H4 (cell line): ENCODE data around the gene HSPA9. TPM values are rescaled to one million over a fixed set of nuclear protein-coding genes. Genes with fewer than 3 reads are reported as not detected.

Source experiments
- DNase-seq: peaks from one replicate; pipeline ENCODE4 v3.0.0-alpha.2; 2015; ENCODE audit warnings: low spot score
- total RNA-seq: library from RNA; depleted of rRNA; stranded (reverse); fragments of >200 nt; shearing (Covaris generic); gene quantifications from 2 replicates; pipeline ENCODE4 v1.2.3, GENCODE V29; 2014; rRNA removed

HSPA9 gene
- total RNA-seq, result 647 and 690 TPM in 2 replicates

DNA sequence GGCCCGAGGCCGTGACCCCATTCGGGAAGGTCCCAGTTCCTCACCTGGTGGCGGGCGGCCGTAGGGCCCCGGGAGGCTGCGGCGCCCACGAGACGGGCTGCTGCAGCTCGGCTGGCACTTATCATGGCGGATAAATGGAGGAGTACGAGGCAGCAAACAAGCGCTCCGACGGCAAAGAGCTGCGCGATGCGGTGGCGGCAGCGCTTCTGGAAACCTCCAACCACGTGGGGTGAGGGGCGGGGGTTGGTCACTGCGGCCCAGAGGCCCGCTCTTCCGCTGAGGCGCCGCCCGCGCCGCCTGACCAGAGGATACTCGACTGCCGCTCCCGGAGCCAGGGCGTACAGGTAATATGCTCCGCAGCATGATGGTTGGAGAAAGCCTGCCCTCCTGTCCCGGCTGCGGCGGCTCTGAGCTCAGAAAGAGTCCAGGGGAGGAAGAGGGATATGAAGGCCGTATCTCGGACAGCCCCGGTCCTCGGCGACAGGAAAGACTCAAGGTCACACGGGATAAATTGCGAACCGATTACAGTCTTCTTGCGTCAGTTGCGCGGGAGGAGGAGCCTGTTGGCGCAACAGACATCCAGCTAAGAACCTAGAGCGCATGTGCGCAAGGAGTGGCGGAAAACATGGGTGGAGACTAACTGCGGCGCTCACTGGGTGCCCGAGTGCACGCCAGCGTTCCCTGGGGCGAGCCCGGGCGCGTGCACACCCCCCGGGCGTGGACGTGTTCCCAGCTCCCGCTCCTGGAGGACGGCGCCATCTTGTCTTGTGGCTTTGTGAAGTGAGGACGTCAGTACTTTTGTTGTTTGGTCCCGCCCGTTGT is at the start of gene HSPA9:
Gene HSPA9 (minus strand): TSS at position 208 of the 822 bp plus-strand sequence. CDS start 83 bp downstream, at position 125.
- DNase-seq, result peak; percentile 100

DNA sequence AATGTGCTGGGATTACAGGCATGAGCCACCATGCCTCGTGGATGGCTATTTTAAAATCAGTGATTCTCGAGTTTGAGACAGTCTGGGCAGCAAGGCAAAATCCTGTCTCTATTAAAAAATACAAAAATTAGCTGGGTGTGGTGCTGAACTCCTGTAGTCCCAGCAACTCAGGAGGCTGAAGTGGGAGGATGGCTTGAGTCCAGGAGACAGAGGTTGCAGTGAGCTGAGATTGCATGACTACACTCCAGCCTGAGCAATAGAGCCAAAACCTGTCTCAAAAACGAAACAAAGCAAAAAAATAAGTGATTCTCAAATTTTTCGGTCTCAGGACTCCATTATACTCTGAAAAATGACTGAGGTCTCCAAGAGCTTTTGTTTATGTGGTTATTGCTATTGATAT is 47.9 kb upstream of the HSPA9 start:
- no peak for DNase-seq

DNA sequence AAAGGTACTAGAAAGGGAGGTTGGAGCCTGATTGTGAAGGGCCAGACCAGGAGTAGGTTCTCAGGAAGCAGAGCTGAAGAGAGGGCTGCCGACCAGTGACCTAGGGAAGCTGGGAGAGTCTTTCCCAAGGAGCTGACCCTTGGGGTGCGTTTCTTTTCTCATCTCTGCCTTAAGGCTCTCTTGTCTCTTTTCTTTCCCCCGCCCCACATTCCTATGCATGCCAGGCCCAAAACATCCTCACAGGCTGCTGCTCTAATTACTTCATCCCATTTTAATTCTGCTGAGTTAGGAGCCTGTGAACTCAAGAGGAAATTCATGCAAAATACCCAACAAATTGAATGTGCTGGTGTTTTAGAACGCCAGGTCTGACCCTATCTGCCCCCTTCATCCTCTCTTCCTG is 46.9 kb upstream of the HSPA9 start:
- DNase-seq, result no peak

DNA sequence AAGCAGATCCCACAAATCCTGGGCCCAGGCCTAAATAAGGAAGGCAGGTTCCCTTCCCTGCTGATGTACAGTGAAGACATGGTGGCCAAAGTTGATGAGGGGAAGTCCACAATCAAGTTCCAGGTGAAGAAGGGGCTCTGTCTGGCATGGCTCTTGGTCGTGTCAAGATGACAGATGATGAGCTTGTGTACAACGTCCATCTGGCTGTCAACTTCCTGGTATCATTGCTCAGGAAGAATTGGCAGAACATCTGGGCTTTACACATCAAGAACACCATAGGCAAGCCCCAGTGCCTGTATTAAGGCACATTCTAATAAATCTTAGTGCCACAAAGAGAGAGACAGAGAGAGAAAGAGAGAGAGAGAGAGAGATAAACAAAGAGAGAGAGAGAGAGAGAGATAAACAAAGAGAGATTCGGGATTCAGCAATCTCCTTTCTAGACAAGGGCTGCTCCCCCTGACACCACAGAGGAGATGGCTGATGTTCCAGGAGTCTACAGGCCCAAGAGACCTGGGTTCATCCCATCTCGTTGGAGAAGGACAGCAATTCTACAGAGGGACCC is 45.5 kb upstream of the HSPA9 start:
- no peak for DNase-seq

DNA sequence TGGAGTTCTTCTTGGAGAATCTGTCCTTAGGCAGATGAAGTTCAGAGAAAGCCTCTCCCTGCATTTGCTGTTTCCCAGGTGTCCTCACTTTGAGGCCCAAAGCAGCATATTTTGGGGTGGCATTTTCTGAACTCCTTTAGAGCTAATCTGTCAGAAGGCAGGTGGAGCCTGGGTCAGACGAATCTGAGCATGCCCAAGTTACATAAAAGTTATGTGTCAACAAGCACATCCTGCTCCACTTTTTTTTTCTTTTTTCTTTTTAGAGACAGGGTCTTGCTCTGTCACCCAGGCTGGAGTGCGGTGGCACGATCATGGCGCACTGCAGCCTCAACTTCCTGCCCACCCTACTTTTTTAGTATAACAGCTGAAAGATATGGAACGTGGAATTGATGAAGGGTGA is 41.3 kb upstream of the HSPA9 start:
- DNase-seq, result no peak

DNA sequence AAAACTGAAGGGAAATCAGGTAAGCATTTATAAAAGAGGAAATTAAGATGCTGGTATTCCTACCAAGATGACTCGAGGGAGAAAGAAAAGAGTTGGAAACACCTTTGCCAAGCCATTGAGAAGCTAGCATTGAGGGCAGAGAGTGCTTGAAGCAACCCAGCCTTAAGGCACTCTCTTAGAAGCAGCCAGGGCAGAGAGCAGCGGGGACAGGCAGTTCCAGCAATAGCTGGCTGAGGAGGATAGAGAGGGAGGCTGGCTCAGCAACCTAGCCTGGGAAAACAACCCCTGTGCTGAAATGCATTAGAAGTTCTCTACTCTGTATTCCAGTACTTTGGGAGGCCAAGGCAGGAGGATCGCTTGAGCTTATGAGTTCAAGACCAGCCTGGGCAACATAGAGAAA is 40.3 kb upstream of the HSPA9 start:
- no peak for DNase-seq

DNA sequence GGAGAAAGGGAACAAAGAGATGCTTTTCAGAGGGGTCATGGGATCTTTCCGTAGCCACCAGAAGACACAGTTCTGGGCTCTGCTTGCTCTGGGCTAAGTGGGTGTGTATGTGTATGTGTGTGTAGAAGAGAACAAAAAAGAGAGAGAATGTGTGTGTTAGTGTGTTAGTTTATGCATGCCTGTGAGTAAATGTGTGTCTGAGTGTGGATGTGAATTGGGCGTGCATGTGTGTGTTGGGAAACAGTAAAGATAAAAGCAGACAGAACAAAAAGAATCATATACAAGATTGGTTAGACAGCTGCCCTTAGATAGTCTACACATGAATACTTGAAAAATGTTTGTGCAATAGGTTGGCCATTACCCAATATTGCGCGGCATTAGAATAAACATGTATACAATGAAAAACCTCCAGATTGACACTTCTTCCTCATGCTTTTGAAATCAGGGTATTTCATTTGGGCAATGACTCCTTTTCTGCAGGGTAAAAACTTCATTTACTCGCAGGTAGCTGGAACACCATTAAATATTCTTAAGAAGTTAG is 36.5 kb upstream of the HSPA9 start:
- DNase-seq, result no peak

DNA sequence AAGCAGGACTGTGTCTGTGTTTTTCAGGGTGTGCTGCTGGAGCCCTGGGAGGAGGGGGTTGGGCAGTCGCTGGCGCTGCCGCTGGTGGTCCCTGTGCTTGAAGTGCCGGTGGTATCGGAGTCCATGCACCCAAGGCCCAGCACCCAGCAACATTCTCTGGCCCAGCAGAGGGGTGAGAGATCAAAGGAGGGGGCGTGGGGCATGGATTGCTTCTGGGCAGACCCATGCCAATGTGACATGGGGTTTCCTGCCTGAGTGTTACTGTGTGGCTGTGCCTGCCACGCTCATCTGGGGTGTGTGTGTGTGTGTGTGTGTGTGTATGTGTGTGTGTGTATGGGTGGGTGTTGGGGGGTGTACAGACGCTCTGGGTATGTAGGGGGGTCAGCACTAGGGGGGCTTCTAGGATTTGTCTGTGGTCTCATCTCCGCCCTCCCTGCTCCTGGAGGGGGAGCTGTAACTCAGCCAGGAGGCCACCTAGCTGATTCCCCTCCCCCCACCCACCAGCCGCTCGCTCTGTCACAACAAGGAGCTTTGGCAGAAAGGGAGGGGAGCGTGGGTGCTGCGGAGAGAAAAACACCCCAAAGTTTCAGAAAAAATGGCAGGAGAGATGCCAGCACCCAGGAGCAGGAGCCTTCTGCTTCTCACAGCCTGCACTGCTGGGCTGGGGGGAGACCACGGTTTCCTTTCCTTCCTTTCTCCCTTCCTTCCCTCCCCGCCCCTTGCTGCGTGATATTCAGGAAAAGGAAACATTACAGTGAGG is 35.9 kb upstream of the HSPA9 start:
- no peak for DNase-seq

DNA sequence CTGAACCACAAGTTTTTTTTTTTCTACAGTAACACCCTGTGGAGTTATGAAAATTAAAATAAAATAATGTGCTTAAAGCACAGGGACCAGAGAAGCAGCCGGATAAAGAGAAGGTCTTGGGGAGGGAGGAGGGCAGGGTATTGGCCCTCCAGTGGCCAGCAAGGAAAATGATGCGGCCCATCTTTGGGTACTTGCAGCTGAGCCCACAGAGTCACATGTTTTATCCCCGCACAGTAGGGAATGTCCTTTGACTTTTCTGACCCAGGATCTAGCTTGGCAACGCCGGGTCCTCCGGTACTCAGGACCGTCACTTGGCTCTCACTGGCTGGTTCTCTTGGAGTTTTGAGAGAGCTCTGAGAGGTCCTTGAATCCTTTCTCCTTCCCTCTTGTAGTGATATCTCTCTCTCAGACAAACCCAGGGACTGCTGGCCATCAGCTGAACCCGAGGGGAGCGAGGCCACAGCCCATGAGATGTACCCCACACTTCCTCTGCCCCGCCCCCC is 35.3 kb upstream of the HSPA9 start:
- DNase-seq, result no peak

DNA sequence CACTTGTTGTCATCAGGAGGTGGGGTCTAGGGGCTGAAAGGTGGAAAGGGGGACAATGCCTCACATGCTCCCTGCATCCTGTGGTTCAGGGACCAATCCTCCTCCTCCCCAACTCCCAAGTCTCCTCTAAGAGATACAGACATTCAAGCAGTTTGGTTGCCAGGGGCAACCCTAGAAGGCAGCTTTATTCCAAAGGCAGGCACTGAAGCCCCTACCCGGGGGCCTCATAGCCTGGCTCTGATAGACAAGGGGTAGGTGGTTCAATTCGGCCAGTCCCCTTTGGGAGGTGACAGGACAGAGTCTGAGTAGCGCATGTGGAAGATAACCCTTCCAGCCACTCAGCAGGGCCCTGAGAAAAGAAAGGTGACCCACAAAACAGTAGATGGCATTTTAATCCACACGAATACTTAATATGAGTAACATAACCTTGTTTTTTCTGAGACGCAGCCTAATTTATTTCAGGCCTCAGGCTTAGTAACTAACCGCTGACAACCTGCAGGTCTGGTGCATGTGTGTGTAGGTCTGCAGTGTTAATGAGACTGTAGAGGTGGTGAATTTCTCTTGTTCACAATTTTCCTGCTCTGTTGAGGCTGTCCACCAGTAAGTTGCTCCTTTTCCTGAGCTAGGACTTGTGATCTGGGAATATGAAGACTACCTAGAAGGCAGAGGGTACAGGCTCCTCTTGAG is 31.3 kb upstream of the HSPA9 start:
- DNase-seq, result no peak

DNA sequence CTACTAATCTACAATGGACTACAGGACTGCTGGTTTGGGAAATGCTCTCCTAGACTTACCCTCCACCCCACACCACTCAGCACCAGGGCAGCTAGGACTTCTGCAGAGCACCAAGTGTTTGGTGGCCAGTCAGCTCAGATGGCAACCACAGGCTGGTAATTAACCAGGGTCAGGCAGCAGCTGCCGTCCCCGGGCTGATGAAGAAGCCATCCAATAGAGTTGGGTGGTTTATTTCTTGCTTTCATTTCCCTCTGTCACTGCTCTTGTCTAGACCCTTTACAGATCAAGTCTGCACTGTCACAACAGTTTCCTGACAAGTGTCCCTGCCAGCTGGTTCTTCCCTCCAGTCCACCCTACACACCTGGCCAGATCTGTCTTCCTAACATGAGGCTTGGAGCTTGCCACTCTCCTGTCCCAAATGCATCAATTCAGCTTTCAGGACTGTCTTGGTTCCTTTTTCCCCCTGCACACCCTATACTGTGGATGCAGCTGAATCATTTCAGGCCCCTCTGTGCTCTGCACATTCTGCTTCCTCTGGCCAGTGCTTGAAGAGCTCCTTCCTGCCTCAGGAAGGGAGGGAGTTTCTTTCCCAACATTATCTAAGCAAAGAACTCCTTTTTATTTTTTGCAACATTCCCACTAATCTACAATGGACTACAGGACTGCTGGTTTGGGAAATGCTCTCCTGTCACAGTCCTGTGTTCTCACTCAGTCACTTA is 30.2 kb upstream of the HSPA9 start:
- no peak for DNase-seq

DNA sequence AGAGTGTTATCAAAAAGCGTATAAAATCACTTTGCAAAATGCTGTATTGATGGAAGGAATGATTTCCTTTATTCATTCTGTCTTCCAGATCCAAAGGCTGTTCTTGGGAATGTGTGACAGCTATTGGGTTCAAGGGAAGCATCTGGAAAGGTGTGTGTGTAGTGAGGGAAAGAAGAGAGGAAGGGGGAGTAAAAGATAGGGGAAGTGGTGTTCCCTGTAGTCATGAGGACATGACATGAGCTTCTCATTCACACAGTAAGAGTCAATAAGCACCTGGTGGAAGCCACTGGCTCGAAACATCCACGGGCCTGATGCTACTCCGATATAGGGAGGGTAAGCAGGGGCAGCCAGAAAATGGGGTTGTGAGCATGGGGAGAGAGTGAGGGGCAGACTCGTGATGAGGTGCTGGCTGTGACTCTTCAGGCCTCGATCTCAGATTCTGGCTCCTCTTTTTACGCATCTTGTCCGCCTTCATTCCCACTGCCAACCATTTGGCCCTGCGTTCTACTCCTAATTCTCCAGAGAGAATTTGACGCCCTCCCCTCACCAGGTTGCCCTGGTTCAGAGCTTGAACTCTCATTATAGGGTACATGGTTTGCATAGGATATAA is 29.1 kb upstream of the HSPA9 start:
- no peak for DNase-seq

DNA sequence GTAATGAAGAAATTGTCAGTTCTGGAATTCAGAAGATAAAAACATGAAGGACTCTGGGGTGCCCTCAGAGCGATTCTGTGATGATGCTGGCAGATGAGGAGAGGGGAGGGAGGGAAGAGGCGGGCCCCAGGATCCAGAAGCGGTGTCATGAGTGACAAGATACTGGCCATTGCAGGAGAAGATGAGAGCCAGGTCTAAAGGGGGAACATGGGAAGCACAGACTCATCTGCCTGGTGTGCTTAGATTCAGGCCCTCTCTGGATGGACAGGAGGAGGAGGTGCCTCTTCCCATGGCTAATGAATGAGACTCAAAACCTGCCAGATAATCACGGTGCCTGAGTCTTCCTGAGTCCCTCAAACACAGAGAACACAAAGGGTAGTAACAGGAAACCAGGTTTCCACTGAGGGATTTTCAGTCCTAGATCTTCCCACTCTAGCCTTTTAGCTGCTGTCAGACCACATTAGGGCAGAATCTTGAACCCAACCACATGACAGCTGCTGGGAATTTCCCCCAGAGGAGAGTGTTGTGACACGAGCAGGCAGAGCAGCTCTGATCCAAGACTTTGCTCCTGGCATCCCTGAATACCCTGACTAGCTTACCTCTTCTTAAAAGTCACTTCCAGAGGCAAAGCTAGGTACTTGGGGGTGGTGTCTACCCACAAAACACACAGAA is 28.2 kb upstream of the HSPA9 start:
- DNase-seq, result no peak

DNA sequence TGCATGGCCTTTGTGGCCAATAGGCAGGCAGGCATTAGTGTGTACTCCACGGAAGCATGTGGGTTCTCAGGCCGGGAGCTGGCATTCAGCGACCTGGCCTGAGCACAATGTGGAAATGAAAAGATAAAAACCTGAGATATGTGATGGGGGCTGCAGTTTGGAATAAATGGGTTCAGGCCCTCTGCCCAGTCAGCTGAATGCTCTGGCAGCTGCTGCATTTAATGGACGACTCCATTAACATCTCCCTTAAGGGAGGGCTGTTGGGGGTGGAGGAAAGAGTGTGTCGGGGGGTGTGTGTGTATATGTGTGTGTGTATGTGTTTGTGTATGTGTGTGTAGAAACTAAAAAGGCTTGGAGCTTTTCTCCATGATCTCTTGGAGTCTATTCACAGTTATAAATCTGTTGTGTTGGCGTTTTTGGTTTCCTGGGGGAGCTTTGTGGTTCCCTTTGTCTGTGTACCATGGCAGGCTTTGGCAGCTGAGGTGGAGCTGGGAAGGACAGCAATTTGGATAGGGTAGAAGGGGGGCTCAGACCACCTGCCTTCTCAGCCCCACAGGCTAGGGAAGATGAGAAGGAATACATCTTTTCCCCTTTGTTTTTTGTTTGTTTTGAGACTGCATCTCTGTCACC is 27.3 kb upstream of the HSPA9 start:
- no peak for DNase-seq

DNA sequence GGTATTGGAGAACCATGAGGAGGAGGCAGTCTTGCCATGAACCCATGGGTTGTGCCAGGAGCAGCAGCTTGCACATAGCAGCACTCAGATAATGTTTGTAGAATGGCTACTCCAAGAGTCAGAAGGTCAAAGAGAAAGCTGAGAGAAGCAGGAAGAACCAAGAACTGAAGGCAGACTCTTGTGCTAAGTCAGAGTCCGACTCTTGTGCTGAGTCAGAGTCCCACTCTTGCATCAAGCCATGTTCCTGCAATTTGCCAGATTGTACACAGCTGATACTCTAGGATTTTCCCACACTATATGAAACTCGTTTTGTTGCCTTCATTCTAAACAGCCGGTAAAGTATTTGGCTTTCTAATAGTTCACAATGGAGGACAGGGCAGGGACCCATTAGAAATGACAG is 26.2 kb upstream of the HSPA9 start:
- DNase-seq, result peak; percentile 76

DNA sequence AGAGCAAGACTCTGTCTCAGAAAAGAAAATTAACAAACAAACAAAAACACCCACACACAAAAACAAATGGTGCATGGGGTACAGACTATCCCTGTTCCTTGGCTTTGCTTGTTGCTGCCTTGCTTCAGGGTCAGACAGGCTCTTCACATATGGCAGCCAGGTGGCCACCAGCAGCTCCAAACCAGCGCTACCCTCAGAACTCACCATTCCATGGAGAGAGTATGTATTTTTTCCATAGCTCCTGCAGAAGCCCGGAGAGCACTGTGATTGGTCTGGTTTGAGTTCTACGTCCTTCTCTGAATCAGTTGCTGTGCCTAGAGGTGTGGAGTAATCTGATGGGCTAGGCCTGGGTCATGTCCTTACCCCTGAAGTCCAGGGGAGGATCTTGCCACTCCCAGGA is 25.2 kb upstream of the HSPA9 start:
- DNase-seq, result no peak

DNA sequence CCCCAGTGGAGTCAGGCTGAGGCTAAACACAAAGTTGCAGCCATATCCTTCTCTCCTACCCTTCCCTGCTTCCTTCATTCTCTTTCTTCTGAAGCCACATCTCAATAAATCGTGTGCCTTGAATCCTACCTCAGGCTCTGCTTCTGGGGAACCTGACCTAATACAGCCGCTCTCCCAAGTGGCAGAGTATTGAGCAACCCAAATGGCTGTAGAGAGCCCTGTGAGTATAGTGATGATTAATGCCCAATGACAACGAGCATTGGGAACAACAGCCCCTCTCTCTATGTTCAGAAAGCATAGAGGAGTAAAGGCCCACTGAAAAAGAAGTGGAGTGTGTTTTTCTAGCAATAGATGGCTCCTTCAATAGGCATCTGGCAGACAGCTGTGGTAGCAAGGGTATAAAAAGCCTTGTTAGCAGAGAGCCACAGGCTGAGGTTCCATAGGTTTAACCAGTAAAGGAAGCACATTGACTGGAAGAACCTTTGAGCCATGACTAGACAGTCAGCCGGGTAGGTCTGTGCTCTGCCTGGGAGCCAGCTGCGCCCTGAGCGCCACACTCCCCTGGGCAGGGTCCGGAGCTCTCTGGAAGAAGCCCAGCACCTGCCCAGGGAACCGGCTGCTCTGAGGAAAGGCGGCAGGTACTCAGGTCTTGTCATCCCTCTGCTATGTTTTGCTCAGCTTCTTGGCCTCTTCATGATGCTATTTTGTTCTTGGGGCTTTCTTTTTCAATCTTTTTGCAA is 22.6 kb upstream of the HSPA9 start:
- no peak for DNase-seq

DNA sequence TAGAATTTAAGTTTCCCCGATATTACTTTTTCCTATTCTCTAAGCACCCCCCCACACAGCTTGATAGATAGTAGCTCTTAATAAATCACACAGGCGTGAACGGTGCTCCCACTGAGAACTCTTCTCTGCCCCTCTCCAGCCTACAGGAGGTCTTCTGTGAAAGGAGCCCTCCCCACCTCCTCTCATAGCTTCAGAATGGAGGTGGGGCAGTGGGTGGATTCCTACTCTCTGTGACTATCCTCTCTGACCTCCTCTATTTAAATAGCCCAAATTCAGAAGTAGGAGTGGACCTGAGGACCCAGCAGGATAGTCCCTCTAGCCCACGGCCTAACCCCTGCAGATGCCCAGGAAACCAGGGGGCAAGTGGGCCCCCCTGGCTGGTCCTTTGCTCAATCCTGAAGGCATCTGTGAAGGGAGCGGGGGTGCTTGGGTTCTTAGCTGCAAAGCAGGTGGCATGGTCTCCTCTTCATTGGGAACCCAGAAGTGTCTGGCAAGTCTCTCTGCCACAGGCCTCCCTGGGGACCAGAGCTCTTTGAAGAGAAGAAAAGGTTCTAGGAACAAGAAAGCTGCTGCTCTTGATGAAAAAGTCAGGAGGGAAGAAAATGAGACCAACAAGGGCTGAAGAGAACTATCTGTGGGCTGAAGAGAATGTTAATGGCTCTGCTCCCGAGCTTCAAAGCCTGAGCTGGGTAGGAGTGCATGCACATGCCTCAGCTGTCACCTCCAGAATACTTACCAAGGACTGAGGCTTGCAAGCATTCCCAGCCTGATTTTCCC is 21.1 kb upstream of the HSPA9 start:
- no peak for DNase-seq
